WTC11 (cell line): ENCODE results near the gene EIF3I.

Experiments
- CREM ChIP-seq: sonication (generic); formaldehyde crosslinking; IDR thresholded peaks from 2 replicates; pipeline ENCODE4 v1.8.1; 2022; ENCODE audit warnings: mild to moderate bottlenecking, missing genetic modification reagents, moderate library complexity
- ELF4 ChIP-seq: sonication (generic); formaldehyde crosslinking; IDR thresholded peaks from 2 replicates; pipeline ENCODE4 v1.8.1; 2022; ENCODE audit warnings: low read depth, mild to moderate bottlenecking, moderate library complexity, missing genetic modification reagents
- FOXK1 ChIP-seq: sonication (generic); formaldehyde crosslinking; IDR thresholded peaks from 2 replicates; pipeline ENCODE4 v1.8.0; 2022; ENCODE audit warnings: mild to moderate bottlenecking, moderate library complexity, missing genetic modification reagents
- HMGA2 ChIP-seq: fragments of 250-450 bp; sonication (Bioruptor Pico); IDR thresholded peaks from 2 replicates; pipeline ENCODE4 v1.4.0; 2021; ENCODE audit warnings: mild to moderate bottlenecking, moderate library complexity
- SMAD4 ChIP-seq: sonication (generic); formaldehyde crosslinking; IDR thresholded peaks from 2 replicates; pipeline ENCODE4 v1.8.0; 2022; ENCODE audit warnings: mild to moderate bottlenecking, missing genetic modification reagents
- TCF7 ChIP-seq: sonication (generic); formaldehyde crosslinking; IDR thresholded peaks from 2 replicates; pipeline ENCODE4 v1.8.0; 2022; ENCODE audit warnings: mild to moderate bottlenecking, low read depth, missing genetic modification reagents, moderate library complexity
- ZNF121 ChIP-seq: sonication (generic); formaldehyde crosslinking; IDR thresholded peaks from 2 replicates; pipeline ENCODE4 v1.8.0; 2023; ENCODE audit warnings: missing genetic modification reagents
- ZNF396 ChIP-seq: fragments of 250-450 bp; sonication (Bioruptor Pico); IDR thresholded peaks from 2 replicates; pipeline ENCODE4 v1.8.0; 2021; ENCODE audit warnings: mild to moderate bottlenecking, moderate library complexity, borderline replicate concordance
- ZNF671 ChIP-seq: fragments of 250-450 bp; sonication (Bioruptor Pico); IDR thresholded peaks from 2 replicates; pipeline ENCODE4 v1.8.0; 2021; ENCODE audit warnings: mild to moderate bottlenecking
- TF ChIP-seq, protein P1 (sequence below): fragments of 200-600 bp; IDR thresholded peaks from 2 replicates; pipeline ENCODE4 v1.8.0; 2022; ENCODE audit warnings: antibody characterized with exemption
- TF ChIP-seq, protein P2 (sequence below): sonication (generic); formaldehyde crosslinking; IDR thresholded peaks from 2 replicates; pipeline ENCODE4 v1.8.1; 2023; ENCODE audit warnings: mild to moderate bottlenecking, missing genetic modification reagents, moderate library complexity
- TF ChIP-seq, protein P3 (sequence below): sonication (generic); formaldehyde crosslinking; IDR thresholded peaks from 2 replicates; pipeline ENCODE4 v1.8.0; 2023; ENCODE audit warnings: missing genetic modification reagents
- TF ChIP-seq, protein P4 (sequence below): sonication (generic); formaldehyde crosslinking; IDR thresholded peaks from 2 replicates; pipeline ENCODE4 v1.8.0; 2022; ENCODE audit warnings: mild to moderate bottlenecking, missing genetic modification reagents

DNA sequence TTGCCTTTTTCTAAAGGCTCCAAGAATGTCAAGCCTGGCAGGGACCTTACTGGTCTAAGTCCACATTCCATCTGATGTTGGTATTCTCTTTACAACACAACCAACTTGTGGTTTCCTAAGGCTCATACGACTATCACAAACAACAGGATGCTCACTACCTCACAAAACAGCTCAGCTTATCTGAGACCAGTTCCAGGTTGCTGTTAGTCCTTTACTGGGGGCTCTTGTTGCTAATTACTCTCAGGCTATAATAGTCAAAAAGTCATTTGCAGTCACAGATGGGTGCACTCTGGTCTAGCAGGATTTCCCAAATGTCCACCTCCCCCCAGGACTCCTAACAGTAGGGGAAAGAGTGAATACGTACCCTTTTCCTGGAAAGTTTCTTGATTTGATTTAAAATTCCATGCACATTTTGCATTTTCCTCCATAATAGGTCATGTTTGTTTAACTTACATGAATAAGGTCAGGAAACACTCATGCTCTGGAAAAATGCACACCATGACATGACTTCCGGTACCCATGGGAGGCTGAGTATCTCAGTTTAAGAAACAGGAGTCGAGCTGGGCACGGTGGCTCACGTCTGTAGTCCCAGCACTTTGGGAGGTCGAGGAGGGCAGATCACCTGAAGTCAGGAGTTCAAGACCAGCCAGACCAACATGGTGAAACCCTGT lies 44.8 kb downstream of the EIF3I start:
- TF ChIP-seq, protein P1, sequence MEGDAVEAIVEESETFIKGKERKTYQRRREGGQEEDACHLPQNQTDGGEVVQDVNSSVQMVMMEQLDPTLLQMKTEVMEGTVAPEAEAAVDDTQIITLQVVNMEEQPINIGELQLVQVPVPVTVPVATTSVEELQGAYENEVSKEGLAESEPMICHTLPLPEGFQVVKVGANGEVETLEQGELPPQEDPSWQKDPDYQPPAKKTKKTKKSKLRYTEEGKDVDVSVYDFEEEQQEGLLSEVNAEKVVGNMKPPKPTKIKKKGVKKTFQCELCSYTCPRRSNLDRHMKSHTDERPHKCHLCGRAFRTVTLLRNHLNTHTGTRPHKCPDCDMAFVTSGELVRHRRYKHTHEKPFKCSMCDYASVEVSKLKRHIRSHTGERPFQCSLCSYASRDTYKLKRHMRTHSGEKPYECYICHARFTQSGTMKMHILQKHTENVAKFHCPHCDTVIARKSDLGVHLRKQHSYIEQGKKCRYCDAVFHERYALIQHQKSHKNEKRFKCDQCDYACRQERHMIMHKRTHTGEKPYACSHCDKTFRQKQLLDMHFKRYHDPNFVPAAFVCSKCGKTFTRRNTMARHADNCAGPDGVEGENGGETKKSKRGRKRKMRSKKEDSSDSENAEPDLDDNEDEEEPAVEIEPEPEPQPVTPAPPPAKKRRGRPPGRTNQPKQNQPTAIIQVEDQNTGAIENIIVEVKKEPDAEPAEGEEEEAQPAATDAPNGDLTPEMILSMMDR, result no peak
- TF ChIP-seq, protein P2, sequence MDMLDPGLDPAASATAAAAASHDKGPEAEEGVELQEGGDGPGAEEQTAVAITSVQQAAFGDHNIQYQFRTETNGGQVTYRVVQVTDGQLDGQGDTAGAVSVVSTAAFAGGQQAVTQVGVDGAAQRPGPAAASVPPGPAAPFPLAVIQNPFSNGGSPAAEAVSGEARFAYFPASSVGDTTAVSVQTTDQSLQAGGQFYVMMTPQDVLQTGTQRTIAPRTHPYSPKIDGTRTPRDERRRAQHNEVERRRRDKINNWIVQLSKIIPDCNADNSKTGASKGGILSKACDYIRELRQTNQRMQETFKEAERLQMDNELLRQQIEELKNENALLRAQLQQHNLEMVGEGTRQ (CRISPR knock-in tag), result no peak
- no peak for TF ChIP-seq ZNF671 (CRISPR knock-in tag)
- no peak for TF ChIP-seq SMAD4 (CRISPR knock-in tag)
- TF ChIP-seq, protein P3, sequence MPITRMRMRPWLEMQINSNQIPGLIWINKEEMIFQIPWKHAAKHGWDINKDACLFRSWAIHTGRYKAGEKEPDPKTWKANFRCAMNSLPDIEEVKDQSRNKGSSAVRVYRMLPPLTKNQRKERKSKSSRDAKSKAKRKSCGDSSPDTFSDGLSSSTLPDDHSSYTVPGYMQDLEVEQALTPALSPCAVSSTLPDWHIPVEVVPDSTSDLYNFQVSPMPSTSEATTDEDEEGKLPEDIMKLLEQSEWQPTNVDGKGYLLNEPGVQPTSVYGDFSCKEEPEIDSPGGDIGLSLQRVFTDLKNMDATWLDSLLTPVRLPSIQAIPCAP, result no peak
- TF ChIP-seq, protein P4, sequence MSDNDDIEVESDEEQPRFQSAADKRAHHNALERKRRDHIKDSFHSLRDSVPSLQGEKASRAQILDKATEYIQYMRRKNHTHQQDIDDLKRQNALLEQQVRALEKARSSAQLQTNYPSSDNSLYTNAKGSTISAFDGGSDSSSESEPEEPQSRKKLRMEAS (CRISPR knock-in tag), result no peak
- TF ChIP-seq HMGA2 (CRISPR knock-in tag), result no peak
- no peak for TF ChIP-seq TCF7
- no peak for TF ChIP-seq ZNF121 (CRISPR knock-in tag)
- TF ChIP-seq CREM (CRISPR knock-in tag), result no peak
- no peak for TF ChIP-seq ELF4 (CRISPR knock-in tag)
- no peak for TF ChIP-seq FOXK1 (CRISPR knock-in tag)
- no peak for TF ChIP-seq ZNF396
